GM12801 (cell line): ENCODE data around the gene TTC33.

Source experiments
- TF ChIP-seq, protein P1 (sequence below): IDR thresholded peaks from one replicate; pipeline ENCODE4 v1.5.1; 2011; ENCODE audit warnings: control low read depth; ENCODE audit not compliant: insufficient read length; ENCODE audit errors: extremely low read depth

Gene TTC33

DNA sequence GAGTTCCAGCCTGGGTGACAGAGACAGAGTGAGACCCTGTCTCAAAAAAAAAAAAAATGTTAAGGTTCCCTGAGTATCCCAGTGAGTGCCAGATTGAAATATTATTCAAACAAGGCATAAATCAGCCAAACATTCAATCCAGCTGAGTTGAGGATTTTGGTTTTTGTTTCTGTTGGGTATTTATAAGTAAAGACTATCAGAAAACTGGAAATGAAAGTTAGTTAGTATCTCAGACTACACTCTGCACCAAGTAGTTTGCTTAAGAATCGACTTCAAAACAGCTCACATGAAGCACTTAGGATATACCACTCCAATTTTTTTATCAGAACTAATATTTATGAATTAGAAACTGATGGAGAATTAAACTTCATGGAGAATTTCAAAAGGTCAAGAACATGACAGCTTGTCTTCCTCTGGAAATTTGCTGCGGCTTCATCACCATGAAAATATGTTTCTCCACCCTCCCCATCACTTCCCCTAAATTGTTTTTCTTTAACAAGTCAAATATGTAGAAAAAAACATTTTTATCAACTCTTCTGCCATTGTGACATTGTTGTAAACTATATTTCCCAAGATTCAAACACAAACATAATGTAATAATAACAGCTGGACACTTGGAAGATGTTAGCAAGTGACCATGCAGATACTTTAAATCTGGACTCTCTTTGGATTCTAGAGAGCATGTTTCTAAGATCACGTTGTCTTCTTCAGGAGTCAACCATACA, 186.1 kb downstream of the TTC33 start:
- TF ChIP-seq, protein P1, sequence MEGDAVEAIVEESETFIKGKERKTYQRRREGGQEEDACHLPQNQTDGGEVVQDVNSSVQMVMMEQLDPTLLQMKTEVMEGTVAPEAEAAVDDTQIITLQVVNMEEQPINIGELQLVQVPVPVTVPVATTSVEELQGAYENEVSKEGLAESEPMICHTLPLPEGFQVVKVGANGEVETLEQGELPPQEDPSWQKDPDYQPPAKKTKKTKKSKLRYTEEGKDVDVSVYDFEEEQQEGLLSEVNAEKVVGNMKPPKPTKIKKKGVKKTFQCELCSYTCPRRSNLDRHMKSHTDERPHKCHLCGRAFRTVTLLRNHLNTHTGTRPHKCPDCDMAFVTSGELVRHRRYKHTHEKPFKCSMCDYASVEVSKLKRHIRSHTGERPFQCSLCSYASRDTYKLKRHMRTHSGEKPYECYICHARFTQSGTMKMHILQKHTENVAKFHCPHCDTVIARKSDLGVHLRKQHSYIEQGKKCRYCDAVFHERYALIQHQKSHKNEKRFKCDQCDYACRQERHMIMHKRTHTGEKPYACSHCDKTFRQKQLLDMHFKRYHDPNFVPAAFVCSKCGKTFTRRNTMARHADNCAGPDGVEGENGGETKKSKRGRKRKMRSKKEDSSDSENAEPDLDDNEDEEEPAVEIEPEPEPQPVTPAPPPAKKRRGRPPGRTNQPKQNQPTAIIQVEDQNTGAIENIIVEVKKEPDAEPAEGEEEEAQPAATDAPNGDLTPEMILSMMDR = no peak

- TF ChIP-seq, protein P1 = no peak
Observed at GRCh38 chr5:40568548-40568947, 187.2 kb downstream of the TTC33 start.

DNA sequence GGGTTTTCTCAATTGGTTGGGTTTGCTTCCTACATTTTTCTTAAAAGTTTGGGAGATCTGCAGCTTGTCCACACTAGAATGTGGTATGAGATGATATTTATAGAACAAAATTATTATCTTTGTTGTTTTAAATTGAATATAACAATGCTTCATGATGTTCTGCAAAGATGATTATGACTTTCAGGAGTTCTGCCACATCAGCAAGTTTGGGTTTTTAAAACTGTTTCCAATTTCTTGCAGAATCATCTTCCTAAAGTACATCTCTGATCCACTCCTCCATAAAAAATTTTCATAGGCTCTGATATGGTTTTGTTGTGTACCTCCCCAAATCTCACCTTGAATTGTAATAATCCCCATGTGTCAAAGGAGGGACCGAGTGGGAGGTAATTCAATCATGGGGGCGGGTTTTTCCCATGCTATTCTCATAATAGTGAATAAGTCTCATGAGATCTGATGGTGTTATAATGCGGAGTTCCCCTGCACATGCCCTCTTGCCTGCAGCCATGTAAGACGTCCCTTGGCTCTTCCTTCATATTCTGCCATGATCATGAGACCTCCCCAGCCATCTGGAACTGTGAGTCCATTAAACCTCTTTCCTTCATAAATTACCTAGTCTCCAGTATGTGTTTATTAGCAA, 195.2 kb downstream of the TTC33 start:
- TF ChIP-seq, protein P1 = no peak

- TF ChIP-seq, protein P1 = no peak
Observed at GRCh38 chr5:40559306-40559705, 196.5 kb downstream of the TTC33 start.

DNA sequence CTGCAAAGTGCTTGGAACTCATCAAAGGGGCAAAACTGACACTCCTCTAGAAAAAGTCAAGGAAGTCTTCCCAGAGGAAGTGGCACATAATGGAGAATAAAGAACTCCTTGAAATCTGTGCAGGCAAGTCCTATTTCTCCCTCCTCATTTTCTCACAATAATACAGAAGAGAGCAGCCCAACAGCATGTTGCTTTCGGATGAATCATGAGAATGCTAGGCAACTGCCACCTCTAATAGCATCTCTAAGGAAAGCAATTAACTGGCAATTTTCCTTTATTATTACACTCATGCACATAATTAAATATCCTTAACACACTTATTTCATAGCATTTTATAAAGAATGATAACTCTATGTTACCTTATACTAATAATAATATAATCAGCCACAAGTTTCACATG, 198.3 kb downstream of the TTC33 start:
- TF ChIP-seq, protein P1 = no peak

GRCh38 chr5:40556811-40557210, 198.9 kb downstream of the TTC33 start:
- TF ChIP-seq, protein P1 = no peak

- TF ChIP-seq, protein P1 = no peak
Observed at GRCh38 chr5:40555886-40556285, 199.9 kb downstream of the TTC33 start.
